Nephron progenitor cell (in vitro differentiated cells): ENCODE results near the gene ACBD4.

Source experiments
- DNase-seq: peaks from one replicate; pipeline ENCODE4 v3.0.0; 2021
- H3K27ac Mint-ChIP-seq: 2 replicates; pipeline ENCODE4 v1.8.0; 2021; ENCODE audit warnings: mild to moderate bottlenecking, moderate library complexity, mixed read lengths
- H3K27me3 Mint-ChIP-seq: 2 replicates; pipeline ENCODE4 v1.8.0; 2021; ENCODE audit warnings: mild to moderate bottlenecking, low read depth, mixed read lengths; ENCODE audit not compliant: poor library complexity
- H3K36me3 Mint-ChIP-seq: 2 replicates; pipeline ENCODE4 v1.8.0; 2021; ENCODE audit warnings: low read depth, mixed read lengths
- H3K4me1 Mint-ChIP-seq: 2 replicates; pipeline ENCODE4 v1.8.0; 2021; ENCODE audit warnings: mixed read lengths
- H3K4me3 Mint-ChIP-seq: 2 replicates; pipeline ENCODE4 v1.8.0; 2021; ENCODE audit warnings: mild to moderate bottlenecking, moderate library complexity, mixed read lengths
- H3K9me3 Mint-ChIP-seq: 2 replicates; pipeline ENCODE4 v1.8.0; 2021; ENCODE audit warnings: mild to moderate bottlenecking, moderate library complexity, mixed read lengths
- CTCF ChIP-seq: fragments of 200-600 bp; sonication (generic); IDR thresholded peaks from 2 replicates; pipeline ENCODE4 v1.5.0; 2021; ENCODE audit warnings: antibody characterized with exemption

The ACBD4 gene

GRCh38 chr17:45129940-45130680 is 5.4 kb upstream of the ACBD4 start:
- H3K36me3 Mint-ChIP-seq = no peaks in the 10 kb centered on the region
- TF ChIP-seq CTCF = no peak

GRCh38 chr17:45130681-45131615 is 4.5 kb upstream of the ACBD4 start:
- TF ChIP-seq CTCF = no peak
- Mint-ChIP-seq H3K27ac (no peak overlapping the region), H3K9me3 (peaks cover 8% of the 10 kb centered on the region), H3K4me1 (peaks cover 46% of the 10 kb centered on the region), H3K36me3 (no peaks in the 10 kb centered on the region), H3K27me3 (peaks cover 5% of the 10 kb centered on the region), H3K4me3 (peak overlapping the region; percentile 78)
- no peak for DNase-seq

More at GRCh38 chr17:45129940-45130680, 5.4 kb upstream of the ACBD4 start:
- peaks cover 5% of the 10 kb centered on the region for H3K27me3 Mint-ChIP-seq
- DNase-seq = no peak
- H3K4me1 Mint-ChIP-seq = peaks cover 42% of the 10 kb centered on the region
- H3K27ac Mint-ChIP-seq = peak overlapping the region; percentile 25
- peaks cover 5% of the 10 kb centered on the region for H3K9me3 Mint-ChIP-seq
- no peak overlapping the region for H3K4me3 Mint-ChIP-seq

GRCh38 chr17:45131616-45132319 is 3.7 kb upstream of the ACBD4 start:
- Mint-ChIP-seq H3K27ac (no peak overlapping the region), H3K4me3 (peak overlapping the region; percentile 78), H3K36me3 (no peaks in the 10 kb centered on the region), H3K9me3 (peaks cover 8% of the 10 kb centered on the region), H3K4me1 (peaks cover 52% of the 10 kb centered on the region), H3K27me3 (peaks cover 5% of the 10 kb centered on the region)
- DNase-seq = peak; percentile 87
- peak; percentile 97 for TF ChIP-seq CTCF

DNA sequence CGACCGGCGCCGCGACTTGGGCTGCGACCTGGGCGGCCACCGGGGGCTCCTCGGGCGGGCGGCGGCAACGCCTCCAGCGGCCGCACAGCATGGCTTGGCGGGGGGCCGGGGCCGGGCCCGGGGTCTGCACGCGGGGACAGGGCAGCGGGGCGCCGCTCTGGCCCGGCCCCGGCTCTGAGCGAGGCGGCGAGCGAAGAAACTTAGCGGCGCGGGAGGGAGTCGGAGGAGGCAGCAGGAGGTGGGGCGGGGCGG is 3.2 kb upstream of the ACBD4 start, which contains the start of gene PLCD3:
Gene PLCD3, minus strand, starts transcription at position 196 of the 252 bp plus-strand sequence. Its CDS starts 105 bp downstream, at position 91.
- Mint-ChIP-seq H3K4me1 (peaks cover 47% of the 10 kb centered on the region), H3K27ac (no peak within 1 kb of the TSS), H3K27me3 (peaks cover 5% of the 10 kb centered on the region), H3K9me3 (peaks cover 8% of the 10 kb centered on the region), H3K4me3 (peak within 1 kb of the TSS; percentile 81), H3K36me3 (no peaks in the 10 kb centered on the region)
- no peak for TF ChIP-seq CTCF
- peak; percentile 86 for DNase-seq

DNA sequence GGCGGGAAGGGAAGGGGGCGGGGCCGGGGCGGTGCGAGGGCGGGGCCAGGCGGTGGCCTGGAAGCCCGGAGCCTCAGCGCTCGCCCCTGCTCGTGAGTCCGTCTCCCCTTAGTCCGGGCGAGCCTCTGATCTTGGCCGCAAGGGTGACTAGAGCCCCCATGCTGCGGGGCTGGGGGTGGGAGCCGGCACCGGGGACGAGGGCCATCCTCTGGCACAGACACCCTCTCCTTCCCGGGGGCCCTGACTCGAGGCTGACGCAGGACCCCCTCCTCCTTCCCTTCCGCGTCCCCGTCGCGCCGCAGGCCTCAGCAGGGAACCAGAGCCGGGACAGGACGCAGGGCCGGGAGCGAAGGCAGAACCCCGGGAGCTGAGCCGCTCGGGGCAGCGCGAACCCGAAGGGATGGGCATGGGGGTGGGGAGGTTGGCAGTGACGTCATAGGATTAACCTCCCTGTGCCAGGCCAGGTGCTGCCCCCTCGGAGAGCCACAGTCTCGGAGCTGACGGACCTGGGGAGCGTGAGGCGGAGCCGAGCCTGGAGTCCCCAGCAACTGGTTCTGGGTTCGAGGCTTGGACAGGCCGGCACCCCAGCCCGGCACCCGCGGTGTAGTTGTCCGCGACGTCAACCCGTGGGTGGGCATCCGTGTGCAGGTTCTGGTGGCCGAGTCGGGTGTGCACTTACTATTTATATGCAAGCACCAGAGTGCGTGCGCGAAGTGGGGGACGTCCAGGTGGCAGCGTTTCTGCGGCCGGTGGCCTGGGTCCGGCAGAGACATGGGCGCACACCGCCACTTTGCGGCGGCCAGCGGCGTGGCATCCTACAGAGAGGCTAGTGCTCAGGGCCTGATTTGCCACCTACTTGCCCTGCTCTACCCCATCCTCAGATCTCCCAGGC is 2.7 kb upstream of the ACBD4 start:
- H3K27me3 Mint-ChIP-seq = peaks cover 5% of the 10 kb centered on the region
- H3K36me3 Mint-ChIP-seq = no peaks in the 10 kb centered on the region
- peak overlapping the region; percentile 81 for H3K4me3 Mint-ChIP-seq
- TF ChIP-seq CTCF = peak; percentile 62
- H3K9me3 Mint-ChIP-seq = peaks cover 8% of the 10 kb centered on the region
- DNase-seq = peak; percentile 72
- no peak overlapping the region for H3K27ac Mint-ChIP-seq
- peaks cover 42% of the 10 kb centered on the region for H3K4me1 Mint-ChIP-seq
